ENCODE results near the gene JARID2. TPM values are rescaled to one million over a fixed set of nuclear protein-coding genes. Genes with fewer than 3 reads are reported as not detected.

JARID2 gene
- total RNA-seq (2016; rRNA removed; fragmentation: Illumina TruSeq; extraction: Trizol) (10.0 and 10.3 TPM in 2 replicates), polyA plus RNA-seq (2011; rRNA removed) (7.5 TPM in 2 replicates), polyA minus RNA-seq (2011; rRNA and poly(A)+ RNA removed; ENCODE audit: low replicate concordance) (8.4 and 12.4 TPM in 2 replicates), Bru-seq, nascent RNA (percentile 79 among the genes with signal in this experiment), BruChase-seq, experiment 1, labeled RNA remaining after a 6-hour chase (percentile 68 among the genes with signal in this experiment), BruChase-seq, experiment 2, labeled RNA remaining after a 2-hour chase (percentile 70 among the genes with signal in this experiment)
- total RNA-seq (2016; cell fraction: cytosol; rRNA removed; fragmentation: Illumina TruSeq; extraction: Trizol; ENCODE audit: low read depth) = 1.0 and 1.4 TPM in 2 replicates
- 9.6 and 10.6 TPM in 2 replicates for total RNA-seq (2016; cell fraction: insoluble cytoplasmic fraction; rRNA removed; fragmentation: Illumina TruSeq; extraction: Trizol)
- 2.7 and 2.8 TPM in 2 replicates for total RNA-seq (2016; cell fraction: membrane; rRNA removed; fragmentation: Illumina TruSeq; extraction: Trizol)
- total RNA-seq (2016; cell fraction: nucleus; rRNA removed; fragmentation: Illumina TruSeq; extraction: Trizol) = 10.4 and 13.0 TPM in 2 replicates
- 5.9 and 6.7 TPM in 2 replicates for polyA plus RNA-seq (2011; cell fraction: cytosol; rRNA removed)
- 11.8 and 13.9 TPM in 2 replicates for polyA plus RNA-seq (2011; cell fraction: nucleus; rRNA removed)
- 7.9 and 9.2 TPM in 2 replicates for polyA plus RNA-seq (2012)
- 0.23 and 0.37 TPM in 2 replicates for polyA plus RNA-seq (2016; cell fraction: cytosol; fragmentation: Illumina TruSeq; extraction: Trizol; ENCODE audit: low read depth)
- 8.5 and 10.1 TPM in 2 replicates for polyA plus RNA-seq (2016; cell fraction: insoluble cytoplasmic fraction; fragmentation: Illumina TruSeq; extraction: Trizol; ENCODE audit: low read depth)
- polyA plus RNA-seq (2016; cell fraction: membrane; fragmentation: Illumina TruSeq; extraction: Trizol; ENCODE audit: low read depth) = 1.2 and 1.3 TPM in 2 replicates
- polyA plus RNA-seq (2016; cell fraction: nucleus; fragmentation: Illumina TruSeq; extraction: Trizol; ENCODE audit: insufficient read depth, low read depth) = 13.6 and 14.4 TPM in 2 replicates
- polyA minus RNA-seq (2011; cell fraction: cytosol; rRNA and poly(A)+ RNA removed) = 8.4 TPM in 2 replicates
- polyA minus RNA-seq (2011; cell fraction: nucleus; rRNA and poly(A)+ RNA removed) = 20.6 and 22.3 TPM in 2 replicates
- long read RNA-seq, experiment 1, partial matches to known transcripts = 3 of 6 reads
- long read RNA-seq, experiment 1, other reads (novel, unspliced or antisense) = 3 of 6 reads
- long read RNA-seq, experiment 2, full-length matches to known transcripts = 1 of 30 reads
- long read RNA-seq, experiment 2, partial matches to known transcripts = 27 of 30 reads
- long read RNA-seq, experiment 2, other reads (novel, unspliced or antisense) = 2 of 30 reads

- FAIRE-seq (peak; percentile 52), DNase-seq (ENCODE audit: low spot score) (peak; percentile 97), ATAC-seq (peak; percentile 81)
- Histone ChIP-seq H3K27ac (ENCODE audit: extremely low read length, insufficient read depth, low read length) (peak within 1 kb of the TSS; percentile 93), H3K4me2 (ENCODE audit: low read depth, low read length) (peak within 1 kb of the TSS; percentile 83), H3K27me3 (ENCODE audit: control insufficient read depth in 1 of 2, insufficient read depth in 2 of 2, low read length in 2 of 2) (peaks cover 0 to 15% of the 10 kb centered on the region in 2 experiments; a peak in 3 of 5 replicates), H3K4me1 (ENCODE audit: insufficient read depth, low read length) (peaks cover 37% of the 10 kb centered on the region), H3K36me3 (replicated peaks in 1 of 2; ENCODE audit: control insufficient read depth in 1 of 2, insufficient read depth in 2 of 2, low read length in 2 of 2) (no peaks in the 10 kb centered on the region), H4K20me1 (ENCODE audit: insufficient read depth, low read length) (0 out of 2 replicates have a peak, but pooled peaks cover 6% of the 10 kb centered on the region), H3K9ac (ENCODE audit: insufficient read depth, low read depth, low read length) (peak within 1 kb of the TSS; percentile 91), H2AFZ (ENCODE audit: low read length) (no peak within 1 kb of the TSS), H3K9me3 (ENCODE audit: low read length) (no peaks in the 10 kb centered on the region), H3K79me2 (ENCODE audit: insufficient read depth, low read length) (peaks cover 38% of the 10 kb centered on the region), H3K4me3 (replicated peaks in 1 of 3; ENCODE audit: insufficient read depth in 1 of 3, low read depth in 2 of 3, low read length in 3 of 3) (peak within 1 kb of the TSS; percentile 94 to 99 (median 96))
- CTCF ChIA-PET (ENCODE audit: low intra/inter-chr PET ratio, low total read pairs) = no interaction called here
- in situ Hi-C loops (cut with HindIII; ENCODE audit: extremely low pct_ligation_motif_present, low pct_unique_long_range_greater_than_20kb) = loop anchor here (25.0 kb wide), 1 partner anchor 1033 kb away; no protein-coding TSS in a partner anchor
- under 1% methylated on average over 37 of the region's 59 CpGs for WGBS (ENCODE audit: low lambda C conversion rate)
- BruUV-seq (replicated peaks) = no TSS peak
- POLR2A ChIA-PET = interaction anchor here (0.9 to 1.2 kb wide), 9 partner anchors 8 to 1631 kb away, joined by 3 to 8 read pairs (median 3); partner anchors contain the start of gene NOL7
- intact Hi-C loops (cut with micrococcal nuclease; ENCODE audit: unreplicated experiment) = loop anchor here (2.0 to 10.0 kb wide), 5 partner anchors 82 to 1031 kb away; no protein-coding TSS in a partner anchor
- no peak for TF ChIP-seq GLMP (CRISPR knock-in tag; IDR thresholded peaks at IDR 0.05; ENCODE audit: borderline replicate concordance)
- TF ChIP-seq ZNF496 (CRISPR knock-in tag; IDR thresholded peaks at IDR 0.05; ENCODE audit: insufficient replicate concordance) = no peak
- no peak; the same call in 1 of the 2 replicates for TF ChIP-seq SATB2 (CRISPR knock-in tag; IDR thresholded peaks at IDR 0.05)
- TF ChIP-seq ZNF547 (CRISPR knock-in tag; IDR thresholded peaks at IDR 0.05) = 0 out of 2 replicates have a peak, but pooled peaks have one; percentile 53
- peak; percentile 89 for TF ChIP-seq SP5 (CRISPR knock-in tag; IDR thresholded peaks at IDR 0.05; ENCODE audit: borderline replicate concordance, low read depth)
- no peak for TF ChIP-seq PAX8 (CRISPR knock-in tag; IDR thresholded peaks at IDR 0.05; ENCODE audit: borderline replicate concordance)
- 0 out of 2 replicates have a peak, but pooled peaks have one; percentile 21 for TF ChIP-seq ZNF329 (CRISPR knock-in tag; IDR thresholded peaks at IDR 0.05; ENCODE audit: low read depth)
- no peak for TF ChIP-seq NBN (conservative IDR thresholded peaks at IDR 0.05)
- TF ChIP-seq ATF6 (CRISPR knock-in tag; conservative IDR thresholded peaks at IDR 0.05) = no peak; the same call in 1 of the 2 replicates
- 0 out of 2 replicates have a peak, but pooled peaks have one; percentile 50 for TF ChIP-seq TBX3 (IDR thresholded peaks at IDR 0.05; ENCODE audit: borderline replicate concordance)
- no peak for TF ChIP-seq PRMT3 (CRISPR knock-in tag; IDR thresholded peaks at IDR 0.05; ENCODE audit: borderline replicate concordance, low read depth)
These were observed at the start of gene JARID2 for GRCh38 chr6:15245361-15246216. JARID2 (plus strand) TSS chr6:15246069; CDS start chr6:15246540, 471 bp downstream.

All from HepG2 (cell line).